Erythroblast (primary cell): ENCODE results near the gene LRBA.

Source experiments
- GATA1 ChIP-seq: IDR thresholded peaks from 2 replicates; pipeline ENCODE4 v1.6.1; 2011; ENCODE audit warnings: low read depth, mild to moderate bottlenecking, control low read depth, low read length, moderate library complexity
- POLR2A ChIP-seq: IDR thresholded peaks from 2 replicates; pipeline ENCODE4 v1.6.1; 2011; ENCODE audit warnings: mild to moderate bottlenecking, low read length

GRCh38 chr4:150314031-150314430 lies 701.1 kb downstream of the LRBA start:
- no peak for TF ChIP-seq POLR2A
- no peak for TF ChIP-seq GATA1
